Middle frontal gyrus (tissue), 1 donor: Measurements from ENCODE around the gene PARD3.

Experiments used
- DNase-seq: peaks from one replicate; pipeline ENCODE4 v3.0.0-alpha.2; 2015; ENCODE audit warnings: low spot score; ENCODE audit errors: extremely low spot score

Gene PARD3

DNA sequence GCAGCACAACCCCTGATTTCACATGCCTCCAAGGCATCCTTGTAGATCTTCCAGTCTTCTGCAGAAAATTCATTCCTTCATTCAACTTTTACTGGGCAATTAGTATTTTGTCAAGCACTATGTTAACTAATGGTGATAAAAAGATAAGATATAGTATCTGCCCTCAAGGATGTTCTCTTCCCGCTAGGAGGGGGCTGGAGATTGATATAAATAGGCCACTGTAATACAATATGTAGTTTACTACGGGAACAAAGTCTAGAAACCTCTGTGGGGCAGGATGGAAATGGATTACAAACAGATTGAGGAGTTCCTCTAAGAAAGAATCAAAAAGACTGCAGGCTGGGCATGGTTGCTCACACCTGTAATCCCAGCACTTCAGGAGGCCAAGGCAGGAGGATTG is 10.3 kb upstream of the PARD3 start:
- DNase-seq, result no peak

- no peak for DNase-seq
Measured at GRCh38 chr10:34824870-34825269, 9.8 kb upstream of the PARD3 start.

DNA sequence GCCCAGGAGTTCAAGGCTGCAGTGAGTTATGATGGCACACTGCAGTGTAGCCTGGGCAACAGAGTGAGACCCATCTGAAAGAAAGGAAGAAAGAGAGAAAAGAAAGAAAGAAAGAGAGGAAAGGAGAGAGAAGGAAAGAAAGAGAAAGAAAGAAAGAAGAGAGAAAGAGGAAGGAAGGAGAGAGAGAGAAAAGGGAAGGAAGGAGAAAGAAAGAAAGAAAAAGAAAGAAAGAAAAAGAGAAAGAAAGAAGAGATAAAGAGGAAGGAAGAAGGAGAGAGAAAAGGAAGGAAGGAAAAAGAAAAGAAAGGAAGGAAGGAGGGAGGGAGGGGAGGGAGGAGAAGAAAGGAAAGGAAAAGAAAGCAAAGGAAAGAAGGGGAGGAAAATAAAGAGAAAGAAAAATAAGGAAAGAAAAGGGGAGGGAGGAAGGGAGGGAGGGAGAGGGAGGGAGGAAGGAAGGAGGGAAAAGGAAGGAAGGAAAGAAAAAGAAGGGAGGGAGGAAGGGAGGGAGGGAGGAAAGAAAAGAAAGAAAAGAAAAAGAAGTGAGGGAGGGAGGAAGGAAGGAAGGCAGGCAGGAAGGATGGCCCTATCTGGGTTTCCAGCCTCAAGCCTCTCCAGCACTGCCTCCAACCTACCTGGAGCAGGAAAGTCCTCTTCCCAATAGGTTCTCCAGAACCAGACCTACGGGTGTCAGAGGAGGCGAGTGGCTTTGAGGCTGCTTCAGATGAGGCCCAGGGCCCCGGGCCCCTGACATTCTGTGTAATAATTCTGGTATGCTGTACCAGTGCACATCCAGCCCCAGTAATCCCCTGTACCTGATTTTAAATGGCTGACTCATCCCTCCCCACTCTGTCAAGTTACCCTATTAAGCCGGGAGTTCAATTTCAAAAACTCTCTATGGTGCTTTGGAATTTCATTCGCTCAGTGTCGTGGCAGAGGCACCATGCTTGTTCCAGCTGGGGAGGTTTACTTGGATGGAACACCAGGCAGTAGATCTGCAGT is 6.8 kb upstream of the PARD3 start:
- no peak for DNase-seq

- DNase-seq, result no peak
Measured at GRCh38 chr10:34817586-34817985, 2.5 kb upstream of the PARD3 start.

DNA sequence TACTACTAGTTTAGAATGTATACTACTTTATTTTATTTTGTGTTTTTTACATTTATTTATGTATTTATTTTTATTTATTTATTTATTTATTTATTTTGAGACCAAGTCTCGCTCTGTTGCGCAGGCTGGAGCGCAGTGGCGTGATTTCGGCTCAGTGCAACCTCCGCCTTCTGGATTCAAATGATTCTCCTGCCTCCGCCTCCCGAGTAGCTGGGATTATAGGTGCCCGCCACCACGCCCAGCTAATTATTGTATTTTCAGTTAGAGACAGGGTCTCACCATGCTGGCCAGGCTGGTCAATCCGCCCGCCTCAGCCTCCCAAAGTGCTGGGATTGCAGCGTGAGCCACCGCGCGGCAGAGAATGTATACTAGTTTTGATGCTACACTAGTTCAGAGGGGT is 2.0 kb upstream of the PARD3 start:
- DNase-seq, result no peak

DNA sequence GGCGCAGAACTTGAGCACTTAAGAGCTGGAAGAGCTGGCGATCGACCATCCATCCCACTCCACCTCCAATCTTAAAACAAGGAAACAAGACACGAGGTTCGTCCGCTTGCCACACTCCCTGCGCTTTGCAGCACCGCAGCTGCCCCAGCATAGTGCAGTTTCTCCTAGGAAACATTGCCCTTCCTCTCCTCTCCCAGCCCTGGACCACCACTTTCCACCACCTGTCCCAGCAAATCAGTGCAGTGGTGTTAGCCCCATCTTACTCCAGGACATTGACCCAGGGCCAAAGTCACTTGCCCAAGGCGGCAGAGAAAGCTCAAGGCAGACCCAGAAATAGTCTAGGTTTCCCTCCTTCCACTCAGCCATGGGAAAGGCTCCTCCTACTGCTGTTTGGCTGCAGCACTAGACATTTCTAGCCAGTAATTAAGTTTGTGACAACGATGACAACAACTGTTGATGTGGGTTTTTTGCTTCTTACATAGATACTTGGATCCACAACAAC is 1.5 kb upstream of the PARD3 start:
- DNase-seq, result no peak

DNA sequence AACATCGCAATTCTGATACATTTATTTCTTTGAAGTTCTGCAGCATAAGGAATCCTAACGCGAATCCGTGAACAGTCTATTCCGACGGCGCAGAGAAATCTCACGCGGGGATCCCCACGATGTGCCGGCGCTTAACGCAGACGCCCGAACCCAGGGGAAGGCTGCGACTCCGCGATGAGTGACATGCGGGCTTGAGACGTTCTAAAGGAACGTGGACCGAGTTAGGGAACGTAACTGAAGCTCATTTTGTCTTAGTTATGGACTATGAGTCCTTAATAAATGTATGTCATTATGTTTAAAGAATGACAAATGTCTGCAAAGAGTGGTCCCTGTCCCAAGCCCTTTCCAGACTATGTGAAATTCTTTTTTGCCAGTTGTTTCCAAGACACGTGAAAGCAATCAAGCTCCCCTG is 995 bp upstream of the PARD3 start:
- DNase-seq, result no peak

- no peak for DNase-seq
Measured at GRCh38 chr10:34814913-34815184, 247 bp downstream of the PARD3 start.

GRCh38 chr10:34814223-34814912 is 728 bp downstream of the PARD3 start:
- no peak for DNase-seq

DNA sequence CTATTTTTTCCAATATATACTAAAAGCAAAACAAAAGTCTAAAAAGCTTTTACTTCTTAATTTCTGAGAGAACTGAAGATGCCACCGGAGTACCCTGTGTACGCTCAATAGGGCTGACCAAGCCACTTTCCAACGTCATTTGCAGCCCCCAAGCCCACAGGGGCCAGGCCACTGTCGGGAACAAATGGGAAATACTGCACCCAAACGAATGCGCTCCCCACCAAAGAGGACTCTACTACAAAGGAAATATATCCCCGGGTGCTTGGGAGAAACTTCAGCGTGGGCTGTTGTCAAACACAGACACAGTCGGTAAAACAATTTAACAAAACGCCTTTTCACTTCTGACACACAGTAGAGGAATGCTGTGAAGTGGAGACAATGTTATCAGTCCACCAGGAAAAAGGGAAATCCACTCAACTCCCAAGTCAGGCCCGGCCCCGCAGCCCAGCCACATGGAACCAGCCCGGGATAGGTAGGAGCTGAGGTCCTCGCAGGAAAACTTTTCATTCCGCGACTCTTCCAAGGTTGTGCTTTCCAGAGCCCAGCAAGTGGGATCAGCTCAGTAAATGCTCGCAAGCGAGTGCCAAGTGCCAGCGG is 1.4 kb downstream of the PARD3 start:
- no peak for DNase-seq

DNA sequence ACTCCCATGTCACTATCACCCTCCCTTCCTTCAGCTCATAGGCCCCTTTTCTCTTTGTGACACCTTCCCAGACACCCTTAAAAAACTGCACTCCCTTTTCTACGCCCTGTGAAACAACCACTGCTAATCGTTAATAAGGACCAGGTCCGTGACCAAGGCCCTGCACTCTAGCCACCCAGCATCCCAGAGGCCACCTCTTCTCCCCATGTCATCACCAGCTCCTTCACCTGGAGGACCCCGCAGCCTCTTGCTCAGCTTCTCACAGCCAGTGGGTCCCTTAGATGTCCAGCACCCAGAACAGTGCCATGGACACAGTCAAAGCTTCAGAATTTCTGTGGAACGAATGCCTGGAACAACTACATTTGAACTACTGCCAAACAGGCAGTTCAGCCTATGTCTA is 2.3 kb downstream of the PARD3 start:
- DNase-seq, result no peak

DNA sequence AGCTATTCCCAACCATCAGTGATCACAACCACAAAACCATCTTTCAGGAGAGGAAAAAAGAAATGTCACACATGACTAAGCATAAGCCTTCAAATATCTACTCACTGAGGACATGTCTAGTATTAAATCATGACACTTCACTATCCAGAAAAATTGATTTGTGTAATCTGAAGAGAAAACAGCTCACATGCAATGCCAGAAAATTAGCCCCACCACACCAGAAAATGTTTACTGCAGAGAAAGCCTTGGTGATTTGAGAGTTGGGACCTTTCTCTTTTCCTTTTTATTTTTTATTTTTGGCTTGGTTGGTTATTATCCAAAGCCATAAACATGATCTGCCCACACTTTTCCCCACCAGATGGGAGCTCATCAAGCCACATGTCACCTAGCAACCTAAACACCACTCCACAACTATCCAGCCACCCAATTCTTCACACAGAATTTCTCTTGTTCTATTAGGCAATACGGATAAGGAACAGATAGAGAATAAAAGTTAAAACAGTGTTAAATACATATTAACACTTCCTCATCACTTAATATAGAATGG is 3.1 kb downstream of the PARD3 start:
- DNase-seq, result no peak

DNA sequence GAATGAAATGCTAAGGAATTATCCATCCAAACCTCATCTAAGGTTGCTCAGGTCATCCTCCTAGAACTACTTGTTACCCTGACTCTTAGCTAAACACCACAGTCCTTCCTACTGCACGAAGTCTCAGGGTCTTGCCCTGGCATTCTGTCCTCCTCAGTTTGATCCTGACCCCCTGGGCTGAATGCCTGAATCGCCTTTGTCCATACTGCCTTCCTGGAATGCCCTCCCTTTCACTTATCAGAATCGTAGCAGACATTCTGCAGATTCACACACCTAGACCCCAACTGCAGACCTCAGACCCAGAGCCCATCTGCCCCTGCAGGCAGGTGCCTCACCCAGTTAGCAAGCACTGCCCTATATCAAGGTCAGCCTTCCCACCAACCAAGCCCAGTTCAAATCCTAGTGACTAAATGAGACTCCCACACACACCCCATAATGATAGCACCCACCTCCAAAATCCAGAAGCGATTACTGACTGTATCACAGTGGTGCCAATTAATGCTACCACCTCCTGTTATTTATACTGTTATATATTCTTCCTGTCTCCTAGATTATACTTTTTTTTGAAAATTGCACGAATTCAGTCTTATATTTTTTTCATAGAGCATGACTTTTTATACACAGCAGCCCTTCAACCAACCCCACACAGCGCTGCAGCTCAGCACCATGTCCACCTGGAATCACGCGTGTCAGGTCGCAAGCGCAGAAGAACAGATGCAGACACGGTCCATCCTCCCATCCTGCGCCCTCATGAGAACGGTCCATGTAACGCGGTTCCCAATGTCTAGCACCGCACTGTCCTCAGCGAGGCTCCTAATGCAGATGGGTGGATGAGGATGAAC is 3.7 kb downstream of the PARD3 start:
- no peak for DNase-seq

DNA sequence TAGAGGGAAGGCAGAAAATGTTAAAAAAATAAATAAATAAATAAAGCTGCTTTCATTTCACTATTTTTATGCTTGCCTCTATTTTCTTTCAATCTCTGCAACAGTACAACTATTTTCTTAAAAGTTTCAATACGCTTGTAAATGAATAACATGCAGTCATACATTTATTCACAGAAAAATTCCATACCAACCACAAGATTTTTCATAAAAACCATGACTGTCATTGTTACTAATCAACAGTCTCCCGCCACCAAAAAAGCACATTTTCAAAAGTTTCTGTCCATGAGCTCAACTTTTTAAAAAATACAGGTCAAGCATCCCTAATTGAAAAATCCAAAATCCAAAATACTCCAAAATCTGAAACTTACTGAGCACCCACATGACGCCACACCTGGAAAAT is 5.3 kb downstream of the PARD3 start:
- DNase-seq, result no peak

DNA sequence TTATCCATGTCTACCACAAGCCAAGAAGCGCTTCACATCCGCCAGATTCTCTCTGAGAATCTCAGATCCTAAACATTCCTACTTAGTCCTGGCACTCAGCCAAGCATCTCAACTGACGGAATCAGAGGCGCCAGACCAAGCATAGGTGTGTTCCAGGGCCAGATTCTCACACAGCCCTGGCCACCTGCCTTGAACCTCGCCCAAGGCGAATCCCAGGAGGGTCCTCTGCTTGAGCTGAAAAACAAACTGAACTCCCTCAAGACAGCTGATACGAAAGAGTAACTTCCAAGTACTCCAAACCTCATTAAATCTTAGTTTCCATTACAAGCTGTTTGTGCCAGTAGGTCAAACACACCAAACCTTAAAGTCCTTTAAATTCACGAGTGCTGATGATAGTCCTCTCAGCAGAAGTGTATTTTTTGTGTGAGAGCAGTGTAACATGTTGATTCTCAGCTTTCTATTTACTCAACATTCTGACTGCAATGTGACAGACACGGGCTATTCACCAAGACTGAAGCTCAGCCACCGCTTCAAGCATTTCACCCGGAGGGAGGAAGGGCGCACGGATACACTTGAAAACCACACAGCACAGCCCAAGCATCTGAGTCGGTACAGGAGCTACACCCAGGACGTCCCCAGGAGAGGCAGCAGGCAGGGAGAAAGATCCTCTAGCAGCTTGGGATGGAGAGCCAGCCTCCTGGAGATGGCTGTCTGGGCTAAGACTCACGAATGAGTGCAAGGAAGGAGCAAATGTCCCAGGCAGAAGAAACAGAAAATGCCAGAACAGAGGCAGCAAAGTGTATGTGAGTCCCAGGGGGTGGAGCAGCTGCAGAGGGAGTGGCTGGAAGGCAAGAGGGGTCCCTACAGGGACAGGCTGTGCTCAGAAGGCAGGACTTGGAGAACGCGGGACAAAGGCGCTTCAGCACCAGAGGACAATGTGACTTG is 6.0 kb downstream of the PARD3 start:
- DNase-seq, result no peak

DNA sequence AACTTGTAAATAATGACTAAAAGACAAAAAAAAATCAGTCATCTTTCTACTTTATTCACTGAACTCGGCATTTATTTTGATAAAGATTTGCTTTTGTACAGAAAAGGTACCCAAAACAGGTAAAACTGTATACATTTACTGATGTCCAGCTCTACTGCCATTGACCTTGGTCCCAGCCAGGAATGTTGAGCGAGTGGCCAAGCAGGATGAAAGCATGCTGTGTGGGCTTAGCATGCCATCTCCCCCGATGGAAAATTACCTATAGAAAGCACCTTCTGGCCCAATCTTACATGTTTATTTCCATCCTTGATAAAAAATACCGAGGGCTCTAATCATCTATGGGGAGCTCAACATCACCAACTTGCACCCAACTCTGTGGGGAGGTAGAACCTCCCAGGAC is 6.8 kb downstream of the PARD3 start:
- no peak for DNase-seq

GRCh38 chr10:34804306-34804705 is 10.8 kb downstream of the PARD3 start:
- no peak for DNase-seq

DNA sequence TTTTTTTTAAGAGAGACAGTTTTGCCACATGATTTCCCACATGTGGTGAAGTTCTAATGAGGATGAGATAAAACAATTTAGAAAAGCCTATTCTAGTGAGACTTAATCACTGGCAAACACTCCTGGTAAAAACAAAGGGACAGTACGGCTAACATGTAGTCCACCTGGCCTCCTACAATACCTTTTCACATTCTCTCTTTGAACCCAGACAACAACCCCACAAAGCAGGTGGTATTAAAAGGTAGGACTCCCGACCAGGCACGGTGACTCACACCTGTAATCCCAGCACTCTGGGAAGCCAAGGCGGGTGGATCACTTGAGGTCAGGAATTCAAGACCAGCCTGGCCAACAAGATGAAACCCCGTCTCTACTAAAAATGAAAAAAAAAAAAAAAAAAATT is 12.4 kb downstream of the PARD3 start:
- no peak for DNase-seq

GRCh38 chr10:34801097-34801733 is 13.9 kb downstream of the PARD3 start:
- DNase-seq, result no peak
